Right lobe of liver (tissue), 4 donors: Measurements from ENCODE around the gene CACNA1B.
"Not testable (repeated sequence)": the region's sequence is repeated elsewhere in the genome, so short reads cannot be mapped to it uniquely, and the experiment has no call there.

ENCODE experiments used
- POLR2A ChIP-seq: fragments of 450-650 bp; IDR thresholded peaks from one replicate; pipeline ENCODE4 v1.6.1; 2017; ENCODE audit warnings: antibody characterized with exemption, mild to moderate bottlenecking
- TF ChIP-seq, protein P1 (sequence below), 4 donors: fragments of 200-600 bp in 3 of 4; fragments of 450-650 bp in 1 of 4; IDR thresholded peaks; one replicate each; pipeline versions ENCODE4 v1.5.1 to v1.8.0; 2016 to 2022; ENCODE audit warnings: antibody characterized with exemption in 4 of 4, mild to moderate bottlenecking in 2 of 4
- donor health status: DM: no; HTN: no; CAD: no.
- donor health status: DM: no; HTN: no; CAD: no.
- donor health status: DM: no; HTN: yes; CAD: no.

- TF ChIP-seq, protein P1, sequence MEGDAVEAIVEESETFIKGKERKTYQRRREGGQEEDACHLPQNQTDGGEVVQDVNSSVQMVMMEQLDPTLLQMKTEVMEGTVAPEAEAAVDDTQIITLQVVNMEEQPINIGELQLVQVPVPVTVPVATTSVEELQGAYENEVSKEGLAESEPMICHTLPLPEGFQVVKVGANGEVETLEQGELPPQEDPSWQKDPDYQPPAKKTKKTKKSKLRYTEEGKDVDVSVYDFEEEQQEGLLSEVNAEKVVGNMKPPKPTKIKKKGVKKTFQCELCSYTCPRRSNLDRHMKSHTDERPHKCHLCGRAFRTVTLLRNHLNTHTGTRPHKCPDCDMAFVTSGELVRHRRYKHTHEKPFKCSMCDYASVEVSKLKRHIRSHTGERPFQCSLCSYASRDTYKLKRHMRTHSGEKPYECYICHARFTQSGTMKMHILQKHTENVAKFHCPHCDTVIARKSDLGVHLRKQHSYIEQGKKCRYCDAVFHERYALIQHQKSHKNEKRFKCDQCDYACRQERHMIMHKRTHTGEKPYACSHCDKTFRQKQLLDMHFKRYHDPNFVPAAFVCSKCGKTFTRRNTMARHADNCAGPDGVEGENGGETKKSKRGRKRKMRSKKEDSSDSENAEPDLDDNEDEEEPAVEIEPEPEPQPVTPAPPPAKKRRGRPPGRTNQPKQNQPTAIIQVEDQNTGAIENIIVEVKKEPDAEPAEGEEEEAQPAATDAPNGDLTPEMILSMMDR (IDR thresholded peaks at IDR 0.05), result not testable (repeated sequence)
- not testable (repeated sequence) for TF ChIP-seq POLR2A
Measured at GRCh38 chr9:138126858-138127584, 249.4 kb downstream of the CACNA1B start.
